Astrocyte (in vitro differentiated cells and primary cell): ENCODE results near the gene PTPRU. TPM values are rescaled to one million over a fixed set of nuclear protein-coding genes. Genes with fewer than 3 reads are reported as not detected.
A peak's percentile ranks its signal among the peaks of the same experiment; 100 is the strongest.

Source experiments
- DNase-seq: peaks from one replicate; pipeline ENCODE4 v3.0.0-alpha.2; 2010; ENCODE audit warnings: low read depth
- FAIRE-seq: peaks from 2 replicates; lab custom pipeline; 2011; peaks lifted over from hg19 to GRCh38; lab: Jason Lieb, UNC
- H2AFZ ChIP-seq: 2 replicates; pipeline ENCODE4 v1.6.0; 2012; ENCODE audit warnings: low read depth, low read length, inconsistent platforms
- H3K27ac ChIP-seq: 2 replicates; pipeline ENCODE4 v1.5.1; 2011; ENCODE audit warnings: low read depth, low read length, inconsistent platforms
- H3K27me3 ChIP-seq: 2 replicates; pipeline ENCODE4 v1.6.0; 2011; ENCODE audit warnings: low read length, inconsistent platforms; ENCODE audit not compliant: insufficient read depth
- H3K36me3 ChIP-seq: 2 replicates; pipeline ENCODE4 v1.5.1; 2011; ENCODE audit warnings: low read length, inconsistent platforms; ENCODE audit not compliant: insufficient read depth
- H3K4me1 ChIP-seq: 2 replicates; pipeline ENCODE4 v1.5.1; 2011; ENCODE audit warnings: low read length, inconsistent platforms; ENCODE audit not compliant: insufficient read depth
- H3K4me2 ChIP-seq: 2 replicates; pipeline ENCODE4 v1.6.0; 2012; ENCODE audit warnings: low read length, inconsistent platforms
- H3K4me3 ChIP-seq: 2 replicates; pipeline ENCODE4 v1.5.1; 2011; ENCODE audit warnings: low read depth, mild to moderate bottlenecking, low read length, inconsistent platforms; ENCODE audit not compliant: insufficient read depth
- H3K79me2 ChIP-seq: 2 replicates; pipeline ENCODE4 v1.6.0; 2012; ENCODE audit warnings: mild to moderate bottlenecking, low read length, inconsistent platforms; ENCODE audit not compliant: insufficient read depth
- H3K9ac ChIP-seq: 2 replicates; pipeline ENCODE4 v1.6.0; 2012; ENCODE audit warnings: mild to moderate bottlenecking, low read length, inconsistent platforms
- H3K9me3 ChIP-seq: 2 replicates; pipeline ENCODE4 v1.5.1; 2012; ENCODE audit warnings: low read depth, mild to moderate bottlenecking, low read length, inconsistent platforms; ENCODE audit not compliant: insufficient read depth
- H4K20me1 ChIP-seq: 2 replicates; pipeline ENCODE4 v1.6.0; 2012; ENCODE audit warnings: low read length, inconsistent platforms; ENCODE audit not compliant: insufficient read depth
- H3K27ac Mint-ChIP-seq: one replicate; pipeline ENCODE4 v1.8.0; 2021; ENCODE audit warnings: mild to moderate bottlenecking, mixed read lengths; ENCODE audit not compliant: unreplicated experiment
- H3K27me3 Mint-ChIP-seq: one replicate; pipeline ENCODE4 v1.8.0; 2021; ENCODE audit warnings: low read depth, mixed read lengths; ENCODE audit not compliant: unreplicated experiment
- H3K36me3 Mint-ChIP-seq: one replicate; pipeline ENCODE4 v1.8.0; 2021; ENCODE audit warnings: low read depth, mixed read lengths; ENCODE audit not compliant: unreplicated experiment
- H3K4me1 Mint-ChIP-seq: one replicate; pipeline ENCODE4 v1.8.0; 2021; ENCODE audit warnings: low read depth, mixed read lengths; ENCODE audit not compliant: unreplicated experiment
- H3K4me3 Mint-ChIP-seq: one replicate; pipeline ENCODE4 v1.8.0; 2021; ENCODE audit warnings: mild to moderate bottlenecking, moderate library complexity, mixed read lengths; ENCODE audit not compliant: unreplicated experiment
- H3K9me3 Mint-ChIP-seq: one replicate; pipeline ENCODE4 v1.8.0; 2021; ENCODE audit warnings: mild to moderate bottlenecking, mixed read lengths; ENCODE audit not compliant: unreplicated experiment
- CTCF ChIP-seq: IDR thresholded peaks from 2 replicates; pipeline ENCODE4 v1.5.1; 2011; ENCODE audit warnings: low read depth, mild to moderate bottlenecking, inconsistent platforms, low read length, moderate library complexity; ENCODE audit not compliant: insufficient read depth
- EZH2 ChIP-seq: IDR thresholded peaks from 2 replicates; pipeline ENCODE4 v1.6.1; 2012; ENCODE audit warnings: mild to moderate bottlenecking, low read length, inconsistent platforms; ENCODE audit not compliant: insufficient read depth
- total RNA-seq: library from RNA; stranded (reverse); gene quantifications from 2 replicates; pipeline ENCODE4 v1.2.1, GENCODE V29; 2021

PTPRU gene
- total RNA-seq, 1 donor from 2014 or later, result 36.6 TPM

- H3K9ac ChIP-seq, result no peak overlapping the region
- H3K36me3 Mint-ChIP-seq, result peaks cover 13% of the 10 kb centered on the region
- H3K4me3 ChIP-seq, result no peak overlapping the region
- TF ChIP-seq EZH2, result no peak
- no peak for TF ChIP-seq CTCF
- H3K9me3 Mint-ChIP-seq, result no peaks in the 10 kb centered on the region
- FAIRE-seq (no peak), DNase-seq (no peak)
- H3K27ac ChIP-seq, result no peak overlapping the region
- no peaks in the 10 kb centered on the region for H3K27me3 Mint-ChIP-seq
- H3K4me1 ChIP-seq, result peaks cover 16% of the 10 kb centered on the region
- H4K20me1 ChIP-seq, result peaks cover 7% of the 10 kb centered on the region
- H3K36me3 ChIP-seq, result no peaks in the 10 kb centered on the region
- H3K9me3 ChIP-seq, result no peaks in the 10 kb centered on the region
- no peaks in the 10 kb centered on the region for H3K27me3 ChIP-seq
- no peak overlapping the region for H3K4me2 ChIP-seq
- H3K4me3 Mint-ChIP-seq, result no peak overlapping the region
- no peaks in the 10 kb centered on the region for H3K79me2 ChIP-seq
- H3K27ac Mint-ChIP-seq, result no peak overlapping the region
- H3K4me1 Mint-ChIP-seq, result peaks cover 6% of the 10 kb centered on the region
- no peak overlapping the region for H2AFZ ChIP-seq
Observed at GRCh38 chr1:29282135-29282923, 46.0 kb downstream of the PTPRU start.

- H3K4me3 Mint-ChIP-seq, result peak overlapping the region; percentile 74
- Histone ChIP-seq H2AFZ (no peak overlapping the region), H4K20me1 (peaks cover 7% of the 10 kb centered on the region), H3K27me3 (no peaks in the 10 kb centered on the region), H3K36me3 (no peaks in the 10 kb centered on the region), H3K79me2 (no peaks in the 10 kb centered on the region), H3K9ac (no peak overlapping the region), H3K9me3 (no peaks in the 10 kb centered on the region), H3K4me2 (peak overlapping the region; percentile 22), H3K4me1 (peaks cover 16% of the 10 kb centered on the region), H3K4me3 (no peak overlapping the region), H3K27ac (no peak overlapping the region)
- H3K27ac Mint-ChIP-seq, result peak overlapping the region; percentile 29
- FAIRE-seq (no peak), DNase-seq (no peak)
- no peaks in the 10 kb centered on the region for H3K9me3 Mint-ChIP-seq
- H3K36me3 Mint-ChIP-seq, result peaks cover 15% of the 10 kb centered on the region
- no peaks in the 10 kb centered on the region for H3K27me3 Mint-ChIP-seq
- TF ChIP-seq CTCF (no peak), EZH2 (no peak)
- peaks cover 6% of the 10 kb centered on the region for H3K4me1 Mint-ChIP-seq
Observed at GRCh38 chr1:29282924-29283803, 46.8 kb downstream of the PTPRU start.
